GM21423 (cell line): ENCODE measurements around the gene KRTAP10-2.

ENCODE experiments used
- ATAC-seq: cut with Tn5 transposase; IDR thresholded peaks from one replicate; pipeline ENCODE4 v1.9.1; 2021; ENCODE audit warnings: mild to moderate bottlenecking, moderate library complexity; ENCODE audit not compliant: unreplicated experiment

The KRTAP10-2 gene

DNA sequence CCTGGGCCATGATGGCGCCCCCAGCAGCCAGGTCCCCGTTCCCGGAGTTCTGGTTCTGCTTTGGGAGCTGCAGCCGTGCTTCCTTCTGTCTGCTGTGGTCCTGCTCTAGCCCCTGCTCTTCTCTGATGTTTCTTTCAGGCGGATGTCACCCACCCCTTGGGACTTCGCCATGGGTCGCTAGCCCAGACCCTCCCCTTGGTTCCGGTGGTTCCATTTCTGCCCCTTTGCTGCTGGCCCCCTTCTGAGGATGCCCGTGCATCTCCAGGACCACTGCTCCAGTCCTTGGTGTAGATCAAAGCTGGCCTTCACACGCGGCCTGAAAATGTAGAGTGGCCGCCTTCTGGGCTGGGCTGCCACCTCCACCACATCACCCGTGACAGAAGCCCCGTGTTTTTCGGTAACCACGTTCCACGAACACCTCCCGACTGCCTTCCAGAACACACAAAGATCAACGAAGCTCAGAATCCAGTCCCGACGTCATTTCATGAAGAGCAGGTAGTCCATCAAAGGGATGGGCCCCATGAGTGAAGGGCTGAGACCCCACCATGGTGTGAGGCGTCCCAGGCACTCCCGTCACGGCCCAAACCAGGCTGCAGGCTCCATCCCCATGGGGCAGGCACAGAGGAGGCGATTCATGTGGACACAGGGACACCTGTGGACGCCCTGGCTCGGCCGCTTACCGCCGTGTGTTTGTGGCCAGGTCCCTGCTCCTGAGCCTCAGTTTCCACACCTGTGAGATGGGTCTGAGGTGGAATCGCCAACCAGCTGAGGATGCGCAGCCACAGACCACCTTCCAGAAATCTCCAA, 35.7 kb downstream of the KRTAP10-2 start:
- ATAC-seq, result no peak

DNA sequence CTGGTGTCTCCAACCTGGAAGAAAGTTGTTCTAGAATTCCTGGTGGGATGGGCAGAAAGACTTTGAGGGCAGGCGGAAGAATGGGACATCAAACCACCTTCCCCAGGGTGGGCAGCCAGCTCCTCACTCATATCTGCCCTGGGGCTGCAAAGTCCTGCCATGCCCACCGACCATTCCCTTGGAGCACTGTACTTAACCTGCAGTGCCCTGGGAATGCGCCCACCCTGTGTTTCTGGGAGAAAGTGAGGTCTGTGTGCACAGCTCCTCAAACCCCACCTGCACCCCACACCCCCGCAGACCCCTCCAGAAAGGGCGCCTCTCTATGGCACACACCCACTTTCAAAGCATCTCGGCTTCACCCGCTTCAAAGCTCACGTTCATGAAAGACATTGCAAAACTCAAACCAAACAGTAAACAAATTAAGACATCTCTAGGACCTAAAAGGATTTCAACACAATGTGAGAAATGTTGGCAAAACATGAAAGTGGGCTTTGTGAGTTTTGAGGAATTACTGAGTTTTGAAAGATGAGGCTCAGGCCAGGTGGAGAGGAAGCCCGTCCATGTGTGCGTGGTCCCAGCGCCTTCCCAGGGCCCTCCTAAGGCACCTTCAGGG, 36.5 kb downstream of the KRTAP10-2 start:
- no peak for ATAC-seq

DNA sequence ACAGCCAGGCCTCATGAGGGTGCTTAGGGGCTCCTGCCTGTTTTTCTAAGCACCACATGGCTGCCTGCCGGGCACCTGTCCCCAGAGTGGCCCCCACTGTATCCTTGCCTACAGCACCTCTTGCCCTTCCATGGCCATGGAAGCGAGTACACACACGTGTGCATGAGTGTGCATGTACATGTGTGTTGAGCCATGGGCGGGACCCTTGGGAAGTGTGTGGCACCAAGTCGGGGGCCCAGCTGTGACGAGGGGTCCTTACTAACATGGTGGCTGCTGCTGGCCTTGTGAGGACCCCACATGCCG, 37.1 kb downstream of the KRTAP10-2 start:
- ATAC-seq, result no peak

- ATAC-seq, result no peak
These were observed 37.7 kb downstream of the KRTAP10-2 start for GRCh38 chr21:44513389-44514217.

DNA sequence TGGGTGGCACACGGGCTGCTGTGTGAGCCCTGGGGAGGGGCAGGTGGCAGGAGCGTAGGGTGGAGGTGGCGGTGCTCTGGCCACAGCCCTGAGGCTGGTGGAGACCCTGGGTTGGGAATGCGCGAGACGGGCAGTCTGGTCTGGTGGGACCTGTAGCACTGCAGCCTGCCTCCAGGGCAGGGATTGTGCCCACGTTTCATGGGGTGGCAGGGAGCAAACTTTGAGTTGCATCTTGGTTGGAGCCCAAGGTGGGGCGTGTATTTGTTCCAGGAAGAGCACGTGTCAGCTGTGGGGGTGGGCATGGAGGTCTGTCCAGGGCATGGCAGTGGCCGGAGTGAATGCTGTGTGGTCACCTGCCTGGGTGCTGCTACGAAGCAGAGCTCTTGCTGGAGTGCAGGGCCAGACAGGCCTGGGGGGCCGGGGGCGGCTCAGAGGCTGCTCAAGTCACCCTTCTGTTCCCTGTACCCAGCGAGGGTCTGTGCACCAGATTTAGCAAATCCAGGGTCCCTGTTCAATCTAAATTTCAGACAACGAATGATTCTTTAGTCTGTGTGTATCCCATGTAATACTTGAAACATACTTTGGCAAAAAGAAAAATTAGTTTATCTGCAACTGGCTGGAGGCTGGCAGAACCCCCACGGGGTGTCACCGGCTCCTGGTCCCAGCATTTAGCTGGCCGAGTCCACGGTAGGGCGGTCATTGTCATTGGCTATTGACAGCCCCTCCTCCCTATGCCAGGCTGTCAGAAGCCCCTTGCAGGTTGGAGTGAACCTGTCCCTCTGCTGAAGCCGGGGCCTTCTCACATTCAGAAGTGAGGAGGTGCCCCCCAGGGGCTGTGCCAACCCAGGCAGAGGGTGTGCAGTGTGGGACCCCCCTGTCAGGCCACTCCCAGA, 38.6 kb downstream of the KRTAP10-2 start:
- no peak for ATAC-seq

DNA sequence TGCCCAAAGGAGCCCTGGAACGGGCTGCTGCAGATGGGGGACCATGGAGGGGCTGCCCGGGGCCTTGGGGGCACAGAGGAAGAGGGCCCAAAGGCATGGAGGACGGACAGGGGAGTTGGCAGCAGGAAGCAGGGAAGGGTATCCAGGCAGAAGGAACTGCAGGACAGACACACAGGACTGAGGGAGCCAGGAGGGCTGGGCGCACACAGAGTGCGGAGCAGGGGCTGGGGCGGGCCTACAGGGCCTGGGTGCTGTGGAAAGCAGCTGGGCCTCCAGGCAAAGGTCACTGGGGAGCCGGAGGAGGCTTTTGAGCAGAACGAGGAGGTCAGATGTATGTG, 39.4 kb downstream of the KRTAP10-2 start:
- ATAC-seq, result no peak

DNA sequence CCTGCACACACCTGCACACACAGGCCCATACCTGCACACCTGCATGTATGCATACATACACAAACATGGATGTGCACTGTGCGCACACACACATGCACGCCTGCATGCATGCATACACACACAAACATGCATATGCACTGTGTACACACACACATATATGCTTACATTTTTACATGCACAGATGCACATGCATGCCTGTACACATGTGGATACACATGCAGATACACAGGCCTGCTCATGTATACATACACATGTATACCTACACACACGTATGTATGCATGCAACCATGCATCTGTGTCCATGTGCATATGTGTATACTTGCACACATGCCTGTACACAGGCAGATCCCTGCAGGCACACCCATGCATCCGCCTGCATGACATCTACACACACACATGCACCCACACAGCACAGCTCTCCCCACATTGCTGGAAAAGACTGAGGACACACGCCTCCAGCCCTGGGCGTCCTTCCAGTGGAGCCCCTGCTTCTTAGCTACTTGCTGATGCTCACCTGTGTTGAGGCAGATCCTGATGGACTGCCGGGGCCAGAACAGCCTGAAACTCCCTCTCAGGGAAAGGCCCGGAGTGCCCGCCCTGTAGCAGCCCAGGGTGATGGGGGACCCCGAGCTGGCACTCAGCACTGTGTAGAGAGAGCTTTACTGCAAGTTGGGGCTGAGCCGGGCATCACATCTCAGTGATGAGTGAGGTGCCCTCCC, 39.9 kb downstream of the KRTAP10-2 start:
- ATAC-seq, result no peak

DNA sequence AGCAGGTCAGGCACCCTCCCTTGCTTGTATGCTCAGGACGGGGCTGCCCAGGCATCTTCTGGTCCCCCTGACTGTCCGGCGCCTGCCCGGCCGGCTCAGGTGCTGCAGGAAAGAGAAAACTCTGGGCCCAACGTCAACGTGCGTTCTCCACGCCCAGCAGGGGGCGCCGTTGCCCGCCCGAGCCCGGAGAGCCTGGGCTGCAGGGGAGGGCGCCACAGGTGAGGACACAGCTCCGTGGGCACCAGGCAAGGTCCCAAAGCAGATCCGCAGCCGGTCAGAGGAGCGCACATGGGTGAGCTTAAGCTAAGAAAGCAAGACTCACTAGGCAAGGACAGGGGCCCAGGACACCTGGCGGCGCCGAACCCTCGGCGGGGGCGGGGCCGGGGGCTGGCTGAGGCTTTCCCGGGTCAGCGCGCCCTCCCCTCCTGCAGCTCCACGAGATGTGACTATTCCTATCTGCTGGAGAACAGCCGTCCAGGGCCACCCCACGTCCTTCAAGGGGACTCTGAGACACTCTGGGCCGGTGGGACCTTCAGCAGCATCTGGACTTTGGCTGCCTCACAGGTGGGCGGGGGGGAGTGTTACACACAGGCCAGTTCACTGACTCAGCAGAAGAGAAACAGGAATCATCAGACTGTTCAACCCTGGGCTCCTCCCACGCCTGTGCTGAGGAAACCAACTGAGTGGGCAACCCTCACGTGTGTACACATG, 40.6 kb downstream of the KRTAP10-2 start:
- ATAC-seq, result no peak

DNA sequence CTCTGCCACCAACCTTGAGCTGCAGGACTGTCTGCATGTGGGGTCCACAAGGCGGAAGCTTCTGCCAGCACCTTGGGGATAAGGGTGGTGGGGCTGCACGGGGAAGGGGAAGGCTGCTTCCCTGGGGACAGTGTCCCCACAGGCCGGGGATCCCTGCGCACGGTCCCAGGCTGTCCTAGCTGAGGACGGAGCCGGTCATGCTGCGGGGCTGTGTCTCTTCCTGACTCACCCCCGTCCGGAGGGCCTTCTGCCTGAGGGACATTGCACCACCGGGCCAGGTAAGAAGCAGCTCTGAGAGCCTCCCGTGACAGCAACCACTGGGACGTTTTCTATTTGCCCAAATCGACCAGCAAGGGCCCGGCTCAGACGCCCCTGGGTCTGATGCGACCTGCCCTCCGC, 41.2 kb downstream of the KRTAP10-2 start:
- ATAC-seq, result no peak

DNA sequence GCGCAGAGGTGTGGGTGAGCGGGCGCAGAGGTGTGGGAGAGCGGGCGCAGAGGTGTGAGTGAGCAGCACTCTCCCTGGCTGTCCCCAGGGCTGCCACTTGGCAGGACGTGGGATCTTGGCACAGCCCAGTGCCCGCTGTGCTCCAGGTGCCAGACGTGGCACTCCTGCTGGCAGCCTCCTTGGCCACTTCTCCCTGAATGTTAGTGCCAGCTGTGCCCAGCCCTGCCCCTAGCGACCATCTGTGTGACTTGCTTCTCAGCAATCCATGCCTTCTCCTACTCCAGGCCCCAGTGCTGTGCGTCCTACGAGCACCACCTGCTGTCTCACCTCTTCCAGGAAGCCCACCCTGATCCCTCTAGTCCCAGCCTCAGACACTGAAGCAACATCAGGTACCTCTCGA, 41.8 kb downstream of the KRTAP10-2 start:
- ATAC-seq, result no peak

DNA sequence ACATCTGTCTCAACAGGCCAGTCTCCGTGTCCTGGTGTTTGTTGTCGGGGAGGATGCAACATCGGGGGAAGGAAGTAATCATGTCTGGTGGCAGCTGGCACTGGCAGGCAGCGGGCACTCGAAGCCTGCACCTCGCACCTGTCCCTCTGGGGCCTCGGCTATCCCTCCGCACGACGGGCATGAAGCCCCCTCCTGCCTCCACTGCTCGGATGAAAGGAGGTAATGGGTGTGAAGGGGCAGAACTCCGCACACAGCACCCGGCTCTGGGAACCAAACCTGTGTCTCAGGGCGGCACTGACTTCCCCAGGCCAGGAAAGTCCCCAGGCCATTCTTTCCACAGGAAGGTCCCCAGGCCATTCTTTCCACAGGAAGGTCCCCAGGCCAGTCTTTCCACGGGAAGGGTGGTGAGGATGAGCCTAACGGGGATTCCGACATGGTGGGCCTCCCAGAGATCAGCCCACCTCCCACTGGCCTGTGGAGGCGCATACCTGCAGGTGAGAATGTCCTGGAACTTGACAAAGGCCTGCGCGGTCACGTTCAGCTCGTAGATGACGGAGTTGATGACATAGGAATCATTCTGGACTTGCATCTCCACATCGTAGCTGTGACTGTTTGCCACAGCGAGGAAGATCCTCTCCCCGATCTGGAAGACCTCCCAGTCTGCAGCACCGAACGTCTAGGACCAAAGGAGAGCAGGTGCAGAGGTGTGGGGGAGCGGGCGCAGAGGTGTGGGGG, 42.4 kb downstream of the KRTAP10-2 start:
- ATAC-seq, result no peak

GRCh38 chr21:44508426-44508710, 42.9 kb downstream of the KRTAP10-2 start:
- ATAC-seq, result no peak

DNA sequence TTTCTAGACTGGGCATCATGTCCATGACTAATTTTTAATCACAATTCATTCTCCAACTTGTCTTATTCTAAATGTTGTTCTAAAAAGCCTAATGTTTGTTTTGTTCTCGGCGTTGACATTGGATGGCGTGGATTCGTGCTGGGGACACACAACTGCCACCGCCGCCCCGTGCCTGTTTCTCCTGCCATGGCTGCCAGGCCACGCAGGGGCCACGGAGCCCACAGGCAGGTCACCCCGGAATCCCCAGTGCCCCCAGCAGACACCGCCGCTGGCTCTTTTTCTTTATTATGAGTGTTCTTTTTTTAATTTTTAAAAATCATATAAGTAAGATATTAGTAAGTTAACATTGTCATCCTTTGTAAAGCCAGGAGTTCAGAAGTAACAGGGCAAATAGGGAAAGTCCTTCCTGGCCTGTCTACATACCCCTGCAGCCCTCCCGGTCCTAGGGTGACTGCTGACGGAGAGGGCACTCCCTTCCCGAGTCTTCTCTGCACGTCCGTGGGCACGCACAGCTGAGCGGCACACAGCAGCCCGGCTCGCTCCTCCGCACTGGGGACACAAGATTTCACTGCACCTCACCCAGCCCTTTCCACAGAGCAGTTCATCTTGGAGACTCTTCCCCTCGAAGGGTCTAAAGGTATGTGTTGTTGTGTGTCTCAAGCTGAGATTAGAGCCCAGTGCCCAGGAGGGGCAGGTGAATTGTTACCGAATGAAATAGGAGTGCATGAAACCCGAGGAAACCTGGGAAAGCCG, 43.5 kb downstream of the KRTAP10-2 start:
- ATAC-seq, result no peak

GRCh38 chr21:44506279-44507255, 44.7 kb downstream of the KRTAP10-2 start:
- no peak for ATAC-seq

GRCh38 chr21:44505673-44506278, 45.5 kb downstream of the KRTAP10-2 start:
- ATAC-seq, result no peak

GRCh38 chr21:44503901-44504399, 47.4 kb downstream of the KRTAP10-2 start:
- ATAC-seq, result no peak
